HCT116 (cell line): ENCODE results near the gene CACNA2D3. TPM values are rescaled to one million over a fixed set of nuclear protein-coding genes. Genes with fewer than 3 reads are reported as not detected.

Source experiments
- ATAC-seq: fragments of 200-7000 bp; cut with Tn5 transposase; 2 replicates; pipeline ENCODE4 v1.9.1; 2020; ENCODE audit warnings: mild to moderate bottlenecking, moderate library complexity
- BruUV-seq: library from RNA; stranded (reverse); fragments of 400-500 nt; replicated peaks from 2 replicates; lab custom pipeline; 2021; lab: Mats Ljungman, UMichigan
- CTCF ChIA-PET: fragments of 300-600 bp; sonication (Branson Sonifier 250); formaldehyde crosslinking; loops from one replicate; lab custom pipeline; 2021; ENCODE audit warnings: antibody characterized with exemption; lab: Charles Lee
- POLR2A ChIA-PET: fragments of 300-600, 350-600 bp; sonication (Branson Sonifier 250); formaldehyde crosslinking; loops from one replicate; lab custom pipeline; 2021; ENCODE audit warnings: antibody characterized with exemption; lab: Charles Lee
- RAD21 ChIA-PET, 2 experiments: fragments of 300-600 bp; sonication (Branson Sonifier 250); formaldehyde crosslinking; loops; one replicate each; lab custom pipeline; 2023; ENCODE audit warnings: low total read pairs in 2 of 2; ENCODE audit not compliant: uncharacterized antibody in 2 of 2, unreplicated experiment in 2 of 2, low non-redundant PET in 1 of 2; lab: Charles Lee
- DNase-seq: peaks from one replicate; pipeline ENCODE4 v3.0.0-alpha.2; 2010; ENCODE audit warnings: low read depth, low spot score
- H2AFZ ChIP-seq: fragments of 200-600 bp; shearing (Covaris generic), sonication (generic); 2 replicates; pipeline ENCODE4 v1.6.1; 2017; ENCODE audit warnings: low read depth, mixed run types, mixed read lengths, antibody characterized with exemption, low read length; ENCODE audit not compliant: poor library complexity, severe bottlenecking
- H3K27ac ChIP-seq: 2 replicates; pipeline ENCODE4 v1.5.1; 2012; ENCODE audit warnings: low read depth, low read length
- H3K27me3 ChIP-seq: fragments of 200-600 bp; sonication (generic); 2 replicates; pipeline ENCODE4 v1.6.1; 2016; ENCODE audit warnings: mixed run types, low read length, mixed read lengths; ENCODE audit not compliant: insufficient read depth
- H3K36me3 ChIP-seq, 2 experiments: fragments of 200-500 bp in 1 of 2; fragments of 200-600 bp in 1 of 2; sonication (Bioruptor generic) in 1 of 2; sonication (generic) in 1 of 2; 2 replicates each; pipeline versions ENCODE4 v1.5.1 to v1.6.1; 2014 to 2016; ENCODE audit warnings: low read length in 2 of 2, inconsistent platforms in 1 of 2, mixed read lengths in 1 of 2, mixed run types in 1 of 2; ENCODE audit not compliant: insufficient read depth in 2 of 2, control insufficient read depth in 1 of 2
- H3K4me1 ChIP-seq, 2 experiments: fragments of 200-600 bp in 1 of 2; sonication (generic) in 1 of 2; 2 replicates each; pipeline versions ENCODE4 v1.5.1 to v1.6.1; 2012 to 2017; ENCODE audit warnings: low read length in 2 of 2, inconsistent platforms in 1 of 2, mild to moderate bottlenecking in 1 of 2, mixed read lengths in 1 of 2, mixed run types in 1 of 2, moderate library complexity in 1 of 2; ENCODE audit not compliant: insufficient read depth in 2 of 2, control insufficient read depth in 1 of 2
- H3K4me2 ChIP-seq: fragments of 200-600 bp; sonication (generic); 2 replicates; pipeline ENCODE4 v1.6.1; 2017; ENCODE audit warnings: mixed run types, low read length, mixed read lengths
- H3K4me3 ChIP-seq, 2 experiments: fragments of 200-600 bp in 1 of 2; sonication (generic) in 1 of 2; replicated peaks in 1 of 2; 2 replicates each; pipeline ENCODE4 v1.5.1; 2011 to 2016; ENCODE audit warnings: low read length in 2 of 2, control low read depth in 1 of 2, low read depth in 1 of 2, mild to moderate bottlenecking in 1 of 2, mixed read lengths in 1 of 2, mixed run types in 1 of 2
- H3K79me2 ChIP-seq: fragments of 200-600 bp; sonication (generic); 2 replicates; pipeline ENCODE4 v1.6.1; 2017; ENCODE audit warnings: mild to moderate bottlenecking, mixed run types, low read length, moderate library complexity, mixed read lengths; ENCODE audit not compliant: insufficient read depth
- H3K9ac ChIP-seq: fragments of 200-600 bp; sonication (generic); 2 replicates; pipeline ENCODE4 v1.6.1; 2016; ENCODE audit warnings: low read length, mixed read lengths
- H3K9me2 ChIP-seq: fragments of 200-600 bp; sonication (generic), shearing (Covaris generic); 2 replicates; pipeline ENCODE4 v1.6.1; 2017; ENCODE audit warnings: mixed run types, mild to moderate bottlenecking, moderate library complexity; ENCODE audit not compliant: insufficient read depth
- H3K9me3 ChIP-seq, 2 experiments: fragments of 200-500 bp in 1 of 2; fragments of 200-600 bp in 1 of 2; sonication (Bioruptor generic) in 1 of 2; sonication (generic) in 1 of 2; 2 replicates each; pipeline ENCODE4 v1.6.1; 2014 to 2017; ENCODE audit warnings: low read length in 2 of 2, mixed read lengths in 2 of 2, inconsistent platforms in 1 of 2, low read depth in 1 of 2, mild to moderate bottlenecking in 1 of 2, mixed run types in 1 of 2, moderate library complexity in 1 of 2; ENCODE audit not compliant: control insufficient read depth in 1 of 2, insufficient read depth in 1 of 2
- H4K20me1 ChIP-seq: fragments of 200-600 bp; sonication (generic), shearing (Covaris generic); 2 replicates; pipeline ENCODE4 v1.6.1; 2017; ENCODE audit warnings: mixed run types, mild to moderate bottlenecking, moderate library complexity; ENCODE audit not compliant: insufficient read depth
- ATF3 ChIP-seq: IDR thresholded peaks from 2 replicates; pipeline ENCODE4 v1.6.1; 2012
- CBX3 ChIP-seq: IDR thresholded peaks from 2 replicates; pipeline ENCODE4 v1.6.1; 2012; ENCODE audit warnings: low read depth
- CEBPB ChIP-seq: IDR thresholded peaks from 2 replicates; pipeline ENCODE4 v1.6.1; 2012; ENCODE audit warnings: low read depth
- CTCF ChIP-seq, 3 experiments: fragments of 200-600 bp in 1 of 3; sonication (generic) in 1 of 3; IDR thresholded peaks in 2 of 3; conservative IDR thresholded peaks in 1 of 3; 2 replicates each; pipeline ENCODE4 v1.5.1; 2012 to 2017; ENCODE audit warnings: low read depth in 2 of 3, low read length in 2 of 3, antibody characterized with exemption in 1 of 3, borderline replicate concordance in 1 of 3, control low read depth in 1 of 3, mild to moderate bottlenecking in 1 of 3, mixed read lengths in 1 of 3, mixed run types in 1 of 3, moderate library complexity in 1 of 3; ENCODE audit not compliant: insufficient read depth in 1 of 3
- EGR1 ChIP-seq: IDR thresholded peaks from 2 replicates; pipeline ENCODE4 v1.6.1; 2012; ENCODE audit warnings: low read depth
- ELF1 ChIP-seq: IDR thresholded peaks from 2 replicates; pipeline ENCODE4 v1.6.1; 2012; ENCODE audit warnings: low read depth, borderline replicate concordance
- EZH2phosphoT487 ChIP-seq: fragments of 200-600 bp; IDR thresholded peaks from 2 replicates; pipeline ENCODE4 v1.6.1; 2018; ENCODE audit warnings: antibody characterized with exemption, borderline replicate concordance
- FOSL1 ChIP-seq: IDR thresholded peaks from 2 replicates; pipeline ENCODE4 v1.6.1; 2012; ENCODE audit warnings: low read depth
- JUND ChIP-seq: IDR thresholded peaks from 2 replicates; pipeline ENCODE4 v1.6.1; 2012
- POLR2A ChIP-seq: IDR thresholded peaks from 2 replicates; pipeline ENCODE4 v1.7.0; 2011; ENCODE audit warnings: borderline replicate concordance; ENCODE audit not compliant: insufficient read depth, insufficient read length; ENCODE audit errors: extremely low read depth
- POLR2AphosphoS5 ChIP-seq: IDR thresholded peaks from 2 replicates; pipeline ENCODE4 v1.6.1; 2011; ENCODE audit warnings: mild to moderate bottlenecking, low read depth, low read length, moderate library complexity
- RAD21 ChIP-seq: IDR thresholded peaks from 2 replicates; pipeline ENCODE4 v1.6.1; 2012; ENCODE audit warnings: low read depth, mild to moderate bottlenecking
- REST ChIP-seq: IDR thresholded peaks from 2 replicates; pipeline ENCODE4 v1.6.1; 2012; ENCODE audit warnings: low read depth
- SIN3A ChIP-seq: IDR thresholded peaks from 2 replicates; pipeline ENCODE4 v1.6.1; 2012; ENCODE audit warnings: low read depth
- SP1 ChIP-seq: IDR thresholded peaks from 2 replicates; pipeline ENCODE4 v1.6.1; 2012; ENCODE audit warnings: low read depth
- SRF ChIP-seq: IDR thresholded peaks from 2 replicates; pipeline ENCODE4 v1.6.1; 2012; ENCODE audit warnings: low read depth
- YY1 ChIP-seq: IDR thresholded peaks from 2 replicates; pipeline ENCODE4 v1.6.1; 2011; ENCODE audit warnings: low read length, low read depth, moderate library complexity, mild to moderate bottlenecking; ENCODE audit not compliant: insufficient replicate concordance; ENCODE audit errors: extremely low read depth
- ZBTB33 ChIP-seq: IDR thresholded peaks from 2 replicates; pipeline ENCODE4 v1.6.1; 2011; ENCODE audit warnings: mild to moderate bottlenecking, low read length, moderate library complexity; ENCODE audit not compliant: insufficient replicate concordance; ENCODE audit errors: extremely low read depth
- ZFX ChIP-seq: fragments of 450-650 bp; IDR thresholded peaks from 2 replicates; pipeline ENCODE4 v1.6.1; 2017
- intact Hi-C: fragments of 100-400 bp; cut with micrococcal nuclease; formaldehyde crosslinking; loops from 2 replicates; pipeline ENCODE4 v1.10.0; 2022
- total RNA-seq: library from RNA; stranded (reverse); gene quantifications from one replicate; pipeline ENCODE4 v1.2.1, GENCODE V29; 2021; ENCODE audit not compliant: unreplicated experiment

CACNA2D3 gene
- total RNA-seq, 1 experiment from 2014 or later = 0.20 TPM

- Histone ChIP-seq H3K9me2 (no peaks in the 10 kb centered on the region), H3K36me3 (no peaks in the 10 kb centered on the region), H3K4me3 (no peak overlapping the region), H4K20me1 (no peaks in the 10 kb centered on the region), H3K4me2 (no peak overlapping the region), H3K27me3 (no peaks in the 10 kb centered on the region), H2AFZ (no peak overlapping the region), H3K27ac (no peak overlapping the region), H3K9ac (no peak overlapping the region), H3K4me1 (no peaks in the 10 kb centered on the region), H3K9me3 (no peaks in the 10 kb centered on the region), H3K79me2 (no peaks in the 10 kb centered on the region)
- no peak for TF ChIP-seq RAD21
- no peak for TF ChIP-seq ZFX
- TF ChIP-seq CEBPB = no peak
- no peak for TF ChIP-seq POLR2A
- TF ChIP-seq EZH2phosphoT487 = no peak
- TF ChIP-seq FOSL1 = no peak
- no peak for TF ChIP-seq SP1
- TF ChIP-seq JUND = no peak
- no peak for TF ChIP-seq SIN3A
- TF ChIP-seq SRF = no peak
- TF ChIP-seq POLR2AphosphoS5 = no peak
- TF ChIP-seq CBX3 = no peak
- TF ChIP-seq ELF1 = no peak
- no peak for TF ChIP-seq CTCF (IDR thresholded peaks at IDR 0.05 in 2 of 3, conservative IDR thresholded peaks at IDR 0.05 in 1 of 3; ENCODE audit: borderline replicate concordance in 1 of 3, insufficient read depth in 1 of 3, low read depth in 2 of 3, low read length in 2 of 3)
- TF ChIP-seq ATF3 = no peak
- no peak for TF ChIP-seq EGR1
- no peak for TF ChIP-seq YY1
- TF ChIP-seq REST = no peak
- no peak for TF ChIP-seq ZBTB33
- no peak for ATAC-seq
- ChIA-PET POLR2A (no interaction called here), CTCF (no interaction called here), RAD21 (no interaction called here)
- no TSS peak for BruUV-seq
- DNase-seq = no peak
- intact Hi-C loops = loop anchor here (5.0 kb wide), 2 partner anchors 1419 to 1469 kb away; no protein-coding TSS in a partner anchor
These were observed 710.5 kb downstream of the CACNA2D3 start for GRCh38 chr3:54832876-54833275.
